GM19043 (cell line): ENCODE results near the gene CETN3.
A peak's percentile ranks its signal among the peaks of the same experiment; 100 is the strongest.
"Not testable (repeated sequence)": the region's sequence is repeated elsewhere in the genome, so short reads cannot be mapped to it uniquely, and the experiment has no call there.

Source experiments
- ATAC-seq: cut with Tn5 transposase; IDR thresholded peaks from one replicate; pipeline ENCODE4 v1.9.1; 2021; ENCODE audit warnings: low read depth; ENCODE audit not compliant: unreplicated experiment

CETN3 gene

DNA sequence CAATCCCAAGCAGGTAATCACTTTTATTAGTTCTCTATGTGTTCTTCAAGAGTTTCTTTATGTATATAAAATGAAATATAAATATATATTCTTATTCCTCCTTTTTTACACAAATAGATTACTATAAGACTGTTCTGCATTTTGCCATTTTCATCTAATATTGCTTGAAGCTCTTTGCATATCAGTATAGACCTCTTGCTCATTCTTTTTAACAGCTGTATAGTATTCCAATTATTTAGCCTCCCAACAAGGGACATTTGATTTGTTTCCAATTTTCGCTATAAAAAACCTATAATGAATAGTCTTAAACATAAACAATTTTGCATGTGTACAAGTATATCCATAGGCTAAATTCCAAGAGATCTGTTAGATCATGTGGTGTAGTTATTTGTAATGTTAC lies 25.2 kb downstream of the CETN3 start:
- ATAC-seq, result no peak

DNA sequence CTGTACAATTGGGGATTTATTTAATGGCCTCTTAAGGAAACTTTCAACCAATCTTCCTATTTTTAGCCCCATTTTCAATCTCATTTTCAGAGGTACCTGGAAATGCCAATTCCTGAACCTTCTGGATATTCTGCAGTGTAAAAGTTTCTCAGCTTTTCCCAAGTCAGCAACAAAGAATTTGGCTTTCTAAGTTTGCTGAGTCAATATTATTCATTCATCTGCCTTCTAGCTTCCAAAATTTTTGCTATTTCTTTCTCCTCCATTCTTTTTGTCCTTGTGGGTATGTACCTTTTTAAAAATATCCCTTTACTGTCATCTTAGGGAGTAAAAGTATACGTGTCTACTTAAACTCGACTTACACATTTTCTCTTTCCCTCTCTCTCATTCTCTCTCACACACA lies 25.7 kb downstream of the CETN3 start:
- no peak for ATAC-seq

DNA sequence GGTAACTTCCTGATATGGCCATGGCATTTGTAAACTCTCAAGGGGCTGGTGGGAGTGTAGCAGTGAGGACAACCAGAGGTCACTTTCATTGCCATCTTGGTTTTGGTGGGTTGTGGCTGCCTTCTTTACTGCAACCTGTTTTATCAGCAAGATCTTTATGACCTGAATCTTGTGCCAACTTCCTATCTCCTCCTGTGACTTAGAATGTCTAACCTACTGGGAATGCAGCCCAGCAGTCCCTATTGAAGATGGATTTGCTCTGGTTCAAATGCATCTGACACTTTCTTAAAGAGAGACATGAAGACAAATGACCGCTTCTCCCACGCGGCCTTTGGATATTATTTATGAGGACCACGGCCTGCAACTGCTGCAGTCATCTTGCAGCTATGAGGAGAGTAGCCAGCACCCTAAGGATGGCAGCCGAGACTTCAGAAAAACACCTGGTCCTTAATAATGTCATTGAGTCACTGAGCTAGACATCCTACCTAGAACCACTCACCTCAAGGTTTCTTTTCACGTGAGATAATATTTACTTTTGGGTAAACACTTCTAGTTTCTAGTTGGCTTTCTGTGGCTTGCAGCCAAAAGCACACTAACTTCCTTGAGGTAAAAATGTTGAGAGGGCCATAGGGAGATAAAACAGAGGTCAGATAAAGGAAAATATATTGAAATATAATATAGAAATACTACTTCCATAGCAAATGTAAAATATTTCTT lies 28.2 kb downstream of the CETN3 start:
- no peak for ATAC-seq

DNA sequence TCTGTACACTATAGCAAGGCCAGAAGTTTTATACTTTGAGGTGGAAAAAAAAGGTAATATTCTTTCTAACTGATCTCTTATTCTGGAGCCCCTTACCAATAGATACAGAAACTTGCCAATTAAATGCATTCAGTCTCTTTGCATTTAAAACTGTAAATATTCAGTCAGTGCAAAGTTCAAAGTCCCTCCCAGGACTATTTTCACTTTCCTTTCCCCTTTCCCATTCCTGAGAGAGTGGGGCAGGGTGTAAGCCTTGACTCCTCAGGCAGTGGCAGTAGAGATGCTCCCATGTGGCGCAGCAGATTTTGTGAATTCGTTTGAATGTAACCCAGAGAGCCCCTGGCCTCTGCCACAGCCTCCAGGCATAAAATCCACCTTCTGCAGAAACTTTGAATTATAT lies 29.9 kb downstream of the CETN3 start:
- ATAC-seq, result no peak

GRCh38 chr5:90378752-90379151 lies 30.8 kb downstream of the CETN3 start:
- no peak for ATAC-seq

GRCh38 chr5:90371269-90371668 lies 38.3 kb downstream of the CETN3 start:
- ATAC-seq, result not testable (repeated sequence)

GRCh38 chr5:90368454-90369246 lies 40.9 kb downstream of the CETN3 start:
- ATAC-seq, result peak; percentile 81

DNA sequence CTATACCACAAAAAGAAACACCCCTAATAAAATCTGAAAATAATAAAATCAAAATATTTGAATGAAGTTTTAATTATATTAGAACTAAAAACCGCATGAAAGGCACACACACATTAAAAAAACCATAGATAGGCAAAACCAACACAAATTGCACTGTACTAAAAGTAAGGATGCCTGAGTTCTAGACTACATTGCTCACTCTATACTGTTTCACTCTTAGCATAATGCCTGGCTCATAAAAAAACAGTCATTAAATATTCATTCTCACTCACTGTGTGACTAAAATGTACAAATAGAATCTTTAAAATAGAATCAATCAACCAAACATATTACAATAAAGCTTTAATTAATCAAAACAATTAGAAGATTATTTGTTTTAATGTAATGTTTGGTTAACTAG lies 41.7 kb downstream of the CETN3 start:
- ATAC-seq, result no peak

DNA sequence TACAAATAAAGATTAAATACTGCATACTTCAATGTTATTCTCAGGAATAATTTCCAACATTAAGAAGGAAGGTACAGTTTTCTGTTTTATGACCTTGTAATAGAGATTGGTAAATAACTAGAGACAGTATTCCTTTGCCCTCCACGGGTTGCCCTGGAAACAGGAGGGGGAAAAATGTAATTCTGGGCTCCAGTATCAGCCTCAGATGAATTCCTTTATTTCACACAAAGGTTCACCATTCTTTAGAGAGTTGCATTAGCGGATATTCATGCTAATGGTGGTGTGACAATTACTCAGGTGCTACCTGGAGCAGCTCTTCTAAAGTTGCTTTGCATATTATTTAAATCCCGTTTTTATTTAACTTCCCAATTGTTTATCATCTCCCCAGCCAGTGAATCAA lies 42.6 kb downstream of the CETN3 start:
- ATAC-seq, result no peak

GRCh38 chr5:90365328-90365727 lies 44.2 kb downstream of the CETN3 start:
- no peak for ATAC-seq

DNA sequence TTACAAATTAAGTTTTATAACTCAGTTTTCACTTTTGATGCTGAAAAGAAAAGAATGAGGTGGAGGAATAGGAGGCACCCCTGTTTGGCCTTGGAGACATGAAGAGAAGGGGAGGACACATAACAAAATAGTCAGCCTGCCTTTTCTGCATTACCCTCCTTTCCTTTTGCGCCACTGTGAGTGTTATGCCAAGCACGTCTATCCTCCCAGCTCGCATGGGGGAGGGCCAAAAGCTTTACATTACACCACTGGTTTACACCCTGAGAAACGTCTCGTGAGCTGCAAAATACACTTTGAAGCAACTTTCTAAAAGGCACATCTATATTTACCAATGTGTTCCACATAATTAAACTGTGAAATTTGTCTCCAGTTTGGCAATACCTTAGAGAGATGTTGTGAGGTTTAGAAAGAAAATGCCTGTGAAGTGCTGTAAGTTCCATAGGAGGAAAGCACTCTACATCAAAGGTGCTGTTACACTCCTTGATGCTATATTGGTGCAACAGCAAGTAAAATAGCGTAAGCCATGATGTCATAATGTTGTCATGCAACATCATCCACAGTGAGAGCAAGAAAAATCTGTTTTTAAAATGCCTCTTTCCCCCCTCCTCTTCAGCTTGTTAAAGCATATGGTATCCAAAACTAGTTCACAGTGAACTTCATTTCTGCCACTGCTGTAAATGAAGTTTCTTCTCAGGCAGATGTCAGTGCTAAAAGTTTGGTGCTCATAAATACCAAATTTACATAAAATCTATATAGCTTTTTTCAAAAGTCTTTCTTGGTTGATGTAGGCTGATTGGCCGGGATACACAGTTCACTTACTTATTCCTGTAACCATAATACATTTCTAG lies 50.3 kb downstream of the CETN3 start:
- ATAC-seq, result no peak

GRCh38 chr5:90356622-90357021 lies 52.9 kb downstream of the CETN3 start:
- no peak for ATAC-seq

DNA sequence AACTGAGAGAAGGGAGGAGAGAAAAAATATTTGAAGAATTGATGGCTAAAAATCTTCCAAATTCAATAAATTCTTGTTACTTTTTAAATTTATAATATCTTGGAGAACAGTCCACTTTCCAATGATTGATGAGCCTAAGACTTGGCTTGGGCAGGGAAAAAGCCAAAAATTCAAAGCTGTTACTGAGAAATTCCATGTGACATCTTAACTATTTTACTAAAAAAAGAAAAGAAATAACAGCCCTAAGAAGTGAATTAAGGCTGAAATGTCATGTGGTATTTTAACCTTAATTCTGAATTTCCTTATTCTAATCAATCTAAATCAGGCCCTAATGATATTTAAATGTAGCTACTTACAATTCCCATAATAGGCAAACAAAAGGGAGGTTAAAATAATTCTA lies 53.4 kb downstream of the CETN3 start:
- no peak for ATAC-seq

DNA sequence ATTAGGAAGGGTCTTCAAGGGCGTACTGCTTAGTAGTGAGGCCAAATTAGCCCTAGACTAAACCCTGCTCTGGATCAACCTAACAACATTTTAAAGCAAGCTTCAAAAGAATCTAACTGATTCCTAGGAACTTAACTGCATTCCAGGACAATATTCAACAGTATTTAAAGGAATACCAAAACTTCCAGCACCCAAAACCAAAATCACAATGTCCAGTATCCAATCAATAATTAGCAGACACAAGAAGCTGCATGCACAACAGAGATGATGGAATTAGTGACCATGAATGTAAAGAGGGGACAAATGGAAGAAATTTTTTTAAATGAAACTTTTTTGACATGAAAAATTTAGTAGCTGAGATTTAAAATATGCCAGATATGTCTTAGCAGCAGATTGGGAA lies 53.9 kb downstream of the CETN3 start:
- no peak for ATAC-seq

GRCh38 chr5:90353254-90353653 lies 56.3 kb downstream of the CETN3 start:
- ATAC-seq, result peak; percentile 80

DNA sequence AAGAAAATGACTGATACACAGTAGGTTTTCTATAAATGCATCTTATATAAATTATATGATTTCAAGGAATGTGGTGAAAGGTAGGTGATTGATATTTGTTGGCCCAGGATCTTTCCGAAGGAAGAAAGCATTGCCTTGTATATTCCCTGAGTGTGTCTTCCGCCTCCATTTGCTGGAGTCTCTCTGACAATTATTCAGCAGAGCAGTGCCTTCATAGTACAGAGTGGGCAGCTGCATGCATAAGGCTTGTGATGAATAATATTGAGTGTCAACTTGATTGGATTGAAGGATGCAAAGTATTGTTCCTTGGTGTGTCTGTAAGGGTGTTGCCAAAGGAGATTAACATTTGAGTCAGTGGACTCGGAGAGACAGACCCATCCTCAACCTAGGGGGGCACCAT lies 58.5 kb downstream of the CETN3 start:
- no peak for ATAC-seq

- ATAC-seq, result peak; percentile 86
Observed at GRCh38 chr5:90347462-90347861, 62.1 kb downstream of the CETN3 start.

GRCh38 chr5:90345684-90346083 lies 63.9 kb downstream of the CETN3 start:
- ATAC-seq, result no peak

GRCh38 chr5:90344689-90345088 lies 64.9 kb downstream of the CETN3 start:
- ATAC-seq, result no peak

DNA sequence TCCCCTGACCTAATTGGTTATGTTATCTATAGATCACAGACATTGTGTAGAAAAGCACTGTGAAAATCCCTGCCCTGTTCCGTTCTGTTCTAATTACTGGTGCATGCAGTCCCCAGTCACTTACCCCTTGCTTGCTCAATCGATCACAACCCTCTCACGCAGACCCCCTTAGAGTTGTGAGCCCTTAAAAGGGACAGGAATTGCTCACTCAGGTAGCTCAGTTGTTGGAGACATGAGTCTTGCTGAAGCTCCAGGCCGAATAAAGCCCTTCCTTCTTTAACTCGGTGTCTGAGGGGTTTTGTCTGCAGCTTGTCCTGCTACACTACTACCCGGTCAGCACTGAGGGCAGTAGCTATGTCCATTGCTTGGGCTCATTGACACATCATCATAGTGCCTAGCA lies 65.8 kb downstream of the CETN3 start:
- ATAC-seq, result not testable (repeated sequence)

DNA sequence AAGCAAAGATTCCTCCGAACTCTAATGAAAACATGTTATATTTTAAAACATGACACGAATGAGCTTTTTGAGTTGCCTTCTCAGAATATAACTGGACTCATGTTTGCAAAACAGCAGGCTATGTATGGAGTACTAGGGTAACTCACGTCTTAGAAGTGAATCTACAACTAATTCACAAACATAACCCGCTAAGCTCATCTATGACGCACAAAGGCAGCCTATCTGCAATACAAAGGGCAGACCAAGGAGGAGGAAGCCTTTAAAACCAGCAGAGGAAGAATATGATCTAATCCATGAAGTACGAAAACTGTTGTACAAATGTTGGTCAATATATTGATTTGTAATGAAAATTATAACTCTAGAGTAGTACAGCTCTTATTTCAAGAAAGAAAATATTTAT lies 67.0 kb downstream of the CETN3 start:
- ATAC-seq, result no peak
